B cell (primary cell): ENCODE results near the gene FMNL1. TPM values are rescaled to one million over a fixed set of nuclear protein-coding genes. Genes with fewer than 3 reads are reported as not detected.

Experiments used
- ATAC-seq: fragments of 200-7000 bp; cut with Tn5 transposase; one replicate; pipeline ENCODE4 v1.10.0; 2021; ENCODE audit warnings: low read depth, mild to moderate bottlenecking, moderate number of reproducible peaks, moderate library complexity
- CTCF ChIA-PET: fragments of 350-600 bp; sonication (Branson Sonifier 250); formaldehyde crosslinking; loops from one replicate; lab custom pipeline; 2021; ENCODE audit warnings: antibody characterized with exemption, inconsistent platforms; lab: Charles Lee
- POLR2A ChIA-PET: fragments of 350-600 bp; sonication (Branson Sonifier 250); formaldehyde crosslinking; loops from one replicate; lab custom pipeline; 2021; ENCODE audit warnings: antibody characterized with exemption; lab: Charles Lee
- DNase-seq: peaks from one replicate; pipeline ENCODE4 v3.0.0; 2013
- H2AFZ ChIP-seq: 2 replicates; pipeline ENCODE4 v1.6.1; 2012; ENCODE audit warnings: mild to moderate bottlenecking, low read depth, low read length; ENCODE audit not compliant: insufficient read depth, poor library complexity, severe bottlenecking
- H3K27ac ChIP-seq, 2 donors: 1 replicate in 1 of 2; 2 replicates in 1 of 2; pipeline ENCODE4 v1.5.1; 2012 to 2013; ENCODE audit warnings: low read length in 2 of 2, mild to moderate bottlenecking in 2 of 2, moderate library complexity in 1 of 2
- H3K27me3 ChIP-seq, 4 experiments: fragments of 200-600 bp in 1 of 4; sonication (generic) in 1 of 4; replicated peaks in 1 of 4; 1 replicate in 2 of 4; 2 replicates in 2 of 4; pipeline versions ENCODE4 v1.6.1 to v1.7.0; 2013 to 2016; ENCODE audit warnings: low read length in 3 of 4, mild to moderate bottlenecking in 2 of 4, mixed read lengths in 1 of 4, moderate library complexity in 1 of 4; ENCODE audit not compliant: insufficient read depth in 4 of 4, control insufficient read depth in 3 of 4; ENCODE audit errors: control extremely low read depth in 1 of 4
- H3K36me3 ChIP-seq, 2 experiments: replicated peaks in 1 of 2; 1 replicate in 1 of 2; 2 replicates in 1 of 2; pipeline versions ENCODE4 v1.6.1 to v1.7.1; 2013; ENCODE audit warnings: low read length in 1 of 2; ENCODE audit not compliant: insufficient read depth in 2 of 2, control insufficient read depth in 1 of 2; ENCODE audit errors: control extremely low read depth in 1 of 2, extremely low read depth in 1 of 2
- H3K4me1 ChIP-seq, 2 donors: fragments of 200-600 bp in 1 of 2; sonication (generic) in 1 of 2; 1 replicate in 1 of 2; 2 replicates in 1 of 2; pipeline versions ENCODE4 v1.5.1 to v1.6.1; 2013 to 2017; ENCODE audit warnings: low read length in 2 of 2; ENCODE audit not compliant: control insufficient read depth in 2 of 2, insufficient read depth in 2 of 2
- H3K4me2 ChIP-seq: replicated peaks from 2 replicates; pipeline ENCODE3; 2012; ENCODE audit warnings: mild to moderate bottlenecking, low read depth, low read length; ENCODE audit not compliant: poor library complexity, severe bottlenecking
- H3K4me3 ChIP-seq, 5 experiments: fragments of 200-600 bp in 1 of 5; sonication (generic) in 1 of 5; 1 replicate in 3 of 5; 2 replicates in 2 of 5; pipeline versions ENCODE4 v1.5.1 to v1.7.0; 2011 to 2016; ENCODE audit warnings: low read length in 4 of 5, mild to moderate bottlenecking in 4 of 5, low read depth in 2 of 5, control low read depth in 1 of 5, moderate library complexity in 1 of 5; ENCODE audit not compliant: insufficient read depth in 1 of 5; ENCODE audit errors: control extremely low read depth in 1 of 5, extremely low read depth in 1 of 5
- H3K79me2 ChIP-seq: fragments of 200-600 bp; sonication (generic); one replicate; pipeline ENCODE4 v1.6.0; 2016; ENCODE audit warnings: low read length; ENCODE audit not compliant: control insufficient read depth, insufficient read depth
- H3K9ac ChIP-seq: fragments of 200-600 bp; sonication (generic); 2 replicates; pipeline ENCODE4 v1.6.1; 2017; ENCODE audit warnings: mild to moderate bottlenecking, low read length, moderate library complexity
- H3K9me3 ChIP-seq, 3 donors: one replicate each; pipeline versions ENCODE4 v1.6.1 to v1.7.1; 2013; ENCODE audit warnings: low read length in 2 of 3; ENCODE audit not compliant: control insufficient read depth in 2 of 3, insufficient read depth in 1 of 3; ENCODE audit errors: control extremely low read depth in 1 of 3
- H4K20me1 ChIP-seq: 2 replicates; pipeline ENCODE4 v1.6.0; 2012; ENCODE audit warnings: mild to moderate bottlenecking, low read length; ENCODE audit not compliant: insufficient read depth, control insufficient read depth, poor library complexity, severe bottlenecking
- H3K27ac Mint-ChIP-seq: one replicate; pipeline ENCODE4 v1.8.0; 2021; ENCODE audit warnings: mixed read lengths
- H3K27me3 Mint-ChIP-seq: one replicate; pipeline ENCODE4 v1.8.0; 2021; ENCODE audit warnings: mixed read lengths
- H3K4me1 Mint-ChIP-seq: one replicate; pipeline ENCODE4 v1.8.0; 2021; ENCODE audit warnings: mixed read lengths
- H3K4me3 Mint-ChIP-seq: one replicate; pipeline ENCODE4 v1.8.0; 2021; ENCODE audit warnings: mixed read lengths
- H3K9me3 Mint-ChIP-seq: one replicate; pipeline ENCODE4 v1.8.0; 2022; ENCODE audit warnings: mixed read lengths; ENCODE audit not compliant: insufficient read depth
- EZH2 ChIP-seq: IDR thresholded peaks from 2 replicates; pipeline ENCODE4 v1.6.1; 2012; ENCODE audit warnings: borderline replicate concordance, low read depth, mild to moderate bottlenecking, moderate library complexity, low read length; ENCODE audit not compliant: insufficient read depth, poor library complexity, severe bottlenecking
- WGBS: methylation state at CpG from one replicate; pipeline ENCODE4 v1.1.5; 2013; ENCODE audit warnings: missing lambda C conversion rate; ENCODE audit not compliant: insufficient coverage; 5-methylcytosine and 5-hydroxymethylcytosine counted together
- intact Hi-C: fragments of 100-400 bp; cut with micrococcal nuclease; formaldehyde crosslinking; loops from one replicate; pipeline ENCODE4 v1.10.0; 2022
- polyA plus RNA-seq: library from polyadenylated mRNA; depleted of rRNA; stranded (reverse); fragments of >200 nt; gene quantifications from 2 replicates; pipeline ENCODE4 v1.2.3, GENCODE V29; 2012
- total RNA-seq, 2 donors: library from RNA; stranded (reverse); fragments of 120-200 nt in 1 of 2; gene quantifications; 1 replicate in 1 of 2; 2 replicates in 1 of 2; pipeline versions ENCODE4 v1.2.3 to v1.2.4, GENCODE V29; 2013 to 2022
- TF ChIP-seq, protein P1 (sequence below): fragments of 200-600 bp; IDR thresholded peaks from one replicate; pipeline ENCODE4 v1.8.0; 2022; ENCODE audit warnings: antibody characterized with exemption, mild to moderate bottlenecking

Gene FMNL1
- total and polyA plus RNA-seq, 2 donors (not counting 1 experiment from before 2014, with no cell fraction given), result 386 to 663 TPM

DNA sequence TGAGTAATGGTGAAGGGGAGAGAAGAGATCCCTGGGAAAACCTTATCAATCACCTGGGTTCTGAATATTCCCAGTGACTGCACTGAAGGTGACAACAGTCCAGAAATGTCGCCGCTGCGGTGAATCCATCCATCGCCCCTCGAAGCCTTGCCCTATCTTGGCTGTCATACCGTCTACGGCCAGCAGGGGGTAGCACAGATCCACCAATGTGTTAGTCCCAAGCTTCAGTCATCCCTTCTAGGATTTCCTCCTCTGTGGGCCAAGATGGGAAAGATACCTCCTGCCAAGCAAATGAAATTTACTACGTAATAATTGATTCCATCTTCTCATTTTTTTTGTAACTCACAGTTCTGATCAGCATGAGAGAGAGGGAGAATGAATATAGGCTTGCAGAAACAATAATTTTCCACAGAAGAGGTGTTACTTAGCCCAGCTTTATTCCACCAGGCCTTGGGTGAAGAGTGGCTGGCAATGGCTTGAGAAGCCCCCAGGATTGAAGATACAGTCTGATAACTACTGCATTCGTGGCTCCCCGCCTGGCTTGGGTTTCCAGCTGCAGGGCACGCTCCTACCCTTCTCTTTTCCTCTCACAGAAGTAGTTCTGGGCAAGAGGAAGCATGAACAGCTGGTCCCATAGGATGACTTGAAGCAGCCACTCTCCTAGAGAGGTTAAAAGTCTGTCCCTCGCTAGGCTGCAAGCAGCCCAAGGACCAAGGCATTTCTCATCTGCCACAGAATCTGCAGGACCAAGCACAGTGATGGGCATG, 2.6 kb upstream of the FMNL1 start:
- Histone ChIP-seq H3K27me3 (no peaks in the 10 kb centered on the region), H3K9me3 (no peaks in the 10 kb centered on the region), H3K79me2 (peaks cover 23% of the 10 kb centered on the region), H3K4me3 (no peak overlapping the region), H3K9ac (no peak overlapping the region), H4K20me1 (no peaks in the 10 kb centered on the region), H3K36me3 (peaks cover 0 to 14% of the 10 kb centered on the region in 2 experiments), H3K27ac (no peak overlapping the region), H3K4me2 (no peak overlapping the region), H3K4me1 (peaks cover 19 to 37% of the 10 kb centered on the region in 2 donors), H2AFZ (no peak overlapping the region)
- H3K4me3 Mint-ChIP-seq, result peak overlapping the region; percentile 86
- WGBS, result 30% methylated on average over 11 of the region's 12 CpGs
- intact Hi-C loops, result loop anchor here (1.0 to 2.0 kb wide), 5 partner anchors 16 to 166 kb away; no protein-coding TSS in a partner anchor
- peaks cover 33% of the 10 kb centered on the region for H3K4me1 Mint-ChIP-seq
- POLR2A ChIA-PET, result interaction anchor here (0.8 to 6.0 kb wide), 7 partner anchors 13 to 166 kb away, joined by 3 to 149 read pairs (median 4); partner anchors contain the start of gene MAP3K14
- H3K9me3 Mint-ChIP-seq, result no peaks in the 10 kb centered on the region
- H3K27me3 Mint-ChIP-seq, result no peaks in the 10 kb centered on the region
- TF ChIP-seq, protein P1, sequence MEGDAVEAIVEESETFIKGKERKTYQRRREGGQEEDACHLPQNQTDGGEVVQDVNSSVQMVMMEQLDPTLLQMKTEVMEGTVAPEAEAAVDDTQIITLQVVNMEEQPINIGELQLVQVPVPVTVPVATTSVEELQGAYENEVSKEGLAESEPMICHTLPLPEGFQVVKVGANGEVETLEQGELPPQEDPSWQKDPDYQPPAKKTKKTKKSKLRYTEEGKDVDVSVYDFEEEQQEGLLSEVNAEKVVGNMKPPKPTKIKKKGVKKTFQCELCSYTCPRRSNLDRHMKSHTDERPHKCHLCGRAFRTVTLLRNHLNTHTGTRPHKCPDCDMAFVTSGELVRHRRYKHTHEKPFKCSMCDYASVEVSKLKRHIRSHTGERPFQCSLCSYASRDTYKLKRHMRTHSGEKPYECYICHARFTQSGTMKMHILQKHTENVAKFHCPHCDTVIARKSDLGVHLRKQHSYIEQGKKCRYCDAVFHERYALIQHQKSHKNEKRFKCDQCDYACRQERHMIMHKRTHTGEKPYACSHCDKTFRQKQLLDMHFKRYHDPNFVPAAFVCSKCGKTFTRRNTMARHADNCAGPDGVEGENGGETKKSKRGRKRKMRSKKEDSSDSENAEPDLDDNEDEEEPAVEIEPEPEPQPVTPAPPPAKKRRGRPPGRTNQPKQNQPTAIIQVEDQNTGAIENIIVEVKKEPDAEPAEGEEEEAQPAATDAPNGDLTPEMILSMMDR, result peak; percentile 93
- no peak for TF ChIP-seq EZH2
- ATAC-seq (peak; percentile 28), DNase-seq (peak; percentile 88)
- CTCF ChIA-PET, result interaction anchor here (0.6 to 15.7 kb wide), 44 partner anchors 8 to 439 kb away, joined by 3 to 737 read pairs (median 6); partner anchors contain the start of genes ACBD4, HEXIM1 and MAP3K14
- H3K27ac Mint-ChIP-seq, result peak overlapping the region; percentile 82

DNA sequence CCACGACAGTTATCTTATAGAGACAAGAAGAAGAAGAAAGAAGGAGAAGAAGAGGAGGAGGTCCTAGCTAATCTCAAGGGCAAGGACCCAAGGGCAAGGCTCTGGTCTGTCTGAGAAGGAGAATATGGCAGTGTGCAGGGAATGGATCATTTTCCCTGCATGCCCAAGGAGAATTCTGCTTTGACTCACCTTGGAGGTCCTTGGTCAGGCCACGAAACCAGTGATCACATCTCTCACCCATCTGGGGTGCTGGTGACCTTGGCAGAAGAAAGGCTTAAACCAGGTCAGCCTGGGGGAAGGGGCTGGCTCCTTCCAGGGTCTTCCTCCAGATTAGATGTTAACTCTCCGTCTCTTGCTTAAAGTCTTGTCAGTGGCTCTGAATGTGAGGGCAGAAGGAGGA, 1.6 kb upstream of the FMNL1 start:
- Mint-ChIP-seq H3K4me3 (peak overlapping the region; percentile 86), H3K27ac (peak overlapping the region; percentile 82), H3K4me1 (peaks cover 43% of the 10 kb centered on the region), H3K27me3 (no peaks in the 10 kb centered on the region), H3K9me3 (no peaks in the 10 kb centered on the region)
- TF ChIP-seq EZH2, result no peak
- DNase-seq (peak; percentile 39), ATAC-seq (no peak)
- Histone ChIP-seq H3K79me2 (peaks cover 33% of the 10 kb centered on the region), H3K27ac (peak overlapping the region in 1 of 2 donors; percentile 54), H3K4me2 (peak overlapping the region; percentile 92), H3K4me3 (no peak overlapping the region), H3K36me3 (peaks cover 0 to 14% of the 10 kb centered on the region in 2 experiments), H3K4me1 (peaks cover 29 to 47% of the 10 kb centered on the region in 2 donors), H3K9ac (no peak overlapping the region), H3K9me3 (no peaks in the 10 kb centered on the region), H3K27me3 (no peaks in the 10 kb centered on the region), H2AFZ (no peak overlapping the region), H4K20me1 (no peaks in the 10 kb centered on the region)
- 100% methylated on average over 1 of the region's 3 CpGs for WGBS
- CTCF ChIA-PET, result interaction anchor here (0.6 to 15.7 kb wide), 32 partner anchors 9 to 438 kb away, joined by 3 to 737 read pairs (median 8); partner anchors contain the start of genes ACBD4, HEXIM1 and MAP3K14
- intact Hi-C loops, result no loop called here
- POLR2A ChIA-PET, result interaction anchor here (5.8 to 6.0 kb wide), 2 partner anchors 12 to 27 kb away, joined by 31 to 149 read pairs; no protein-coding TSS in a partner anchor
